Left renal cortex interstitium (tissue), 4 donors: ENCODE data around the gene DRC1. TPM values are rescaled to one million over a fixed set of nuclear protein-coding genes. Genes with fewer than 3 reads are reported as not detected.

Experiments used
- DNase-seq, 4 donors: peaks; one replicate each; pipeline ENCODE4 v3.0.0-alpha.2; 2013; ENCODE audit warnings: low read depth in 4 of 4, low spot score in 2 of 4, missing footprints in 1 of 4
- polyA plus RNA-seq, 4 donors: library from polyadenylated mRNA; unstranded; fragments of 120-200 nt; gene quantifications; one replicate each; pipeline ENCODE4 v1.2.1, GENCODE V29; 2013; ENCODE audit not compliant: insufficient read length in 4 of 4

The DRC1 gene
- polyA plus RNA-seq, 4 donors = 2.4 to 3.8 (median 3.0) TPM

DNA sequence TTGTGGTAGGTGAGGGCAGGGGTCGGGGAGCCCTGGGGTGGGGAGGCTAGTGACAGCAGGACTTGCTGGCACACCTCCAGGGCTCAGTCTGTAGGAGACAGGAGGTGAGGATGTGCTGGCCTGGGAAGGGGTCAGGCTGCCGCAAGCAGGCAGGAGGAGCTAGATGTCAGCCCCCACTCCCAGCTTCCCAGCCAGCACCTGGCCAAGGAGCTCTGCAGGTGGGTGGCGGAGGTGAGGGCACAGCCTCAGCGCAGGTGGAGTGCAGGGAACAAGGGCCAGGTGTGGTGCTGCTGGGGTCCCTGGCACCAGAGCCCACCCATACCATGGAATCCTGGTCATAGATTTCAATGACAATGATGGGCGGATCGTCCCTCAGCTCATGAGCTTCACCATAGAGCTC, 73.3 kb downstream of the DRC1 start:
- no peak for DNase-seq

DNA sequence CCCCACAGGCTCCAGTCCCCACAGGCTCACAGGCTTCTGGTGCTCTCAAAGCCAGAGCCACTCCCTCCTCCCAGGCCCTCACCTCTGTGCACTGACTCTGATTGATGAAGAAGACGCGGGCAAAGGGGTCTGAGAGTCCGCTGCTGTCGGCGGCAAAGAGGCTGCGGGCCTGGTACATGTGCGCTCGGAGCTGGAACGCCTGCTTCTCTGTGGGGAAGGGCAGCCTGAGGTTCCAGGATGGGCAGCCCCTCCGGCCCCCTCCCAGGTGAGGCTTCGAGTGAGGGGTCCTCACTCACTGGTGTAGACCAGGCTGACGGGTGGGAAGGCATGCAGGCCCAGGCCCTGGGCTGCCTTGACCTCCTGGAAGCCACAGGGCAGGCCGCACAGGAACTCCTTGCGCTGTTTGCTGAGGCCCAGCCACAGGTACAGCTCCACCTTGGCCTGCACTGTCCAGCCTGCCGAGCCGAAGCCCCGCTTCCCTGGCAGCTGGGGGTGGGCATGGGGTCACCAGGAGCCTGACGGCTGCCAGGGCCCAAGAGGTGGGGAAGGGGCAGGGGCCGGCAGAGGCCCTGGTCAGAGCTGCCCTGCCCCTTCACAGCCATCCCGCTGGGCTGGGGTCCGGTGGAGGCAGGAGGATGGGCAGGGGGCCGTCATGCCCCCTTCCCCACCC, 74.2 kb downstream of the DRC1 start:
- DNase-seq = no peak

DNA sequence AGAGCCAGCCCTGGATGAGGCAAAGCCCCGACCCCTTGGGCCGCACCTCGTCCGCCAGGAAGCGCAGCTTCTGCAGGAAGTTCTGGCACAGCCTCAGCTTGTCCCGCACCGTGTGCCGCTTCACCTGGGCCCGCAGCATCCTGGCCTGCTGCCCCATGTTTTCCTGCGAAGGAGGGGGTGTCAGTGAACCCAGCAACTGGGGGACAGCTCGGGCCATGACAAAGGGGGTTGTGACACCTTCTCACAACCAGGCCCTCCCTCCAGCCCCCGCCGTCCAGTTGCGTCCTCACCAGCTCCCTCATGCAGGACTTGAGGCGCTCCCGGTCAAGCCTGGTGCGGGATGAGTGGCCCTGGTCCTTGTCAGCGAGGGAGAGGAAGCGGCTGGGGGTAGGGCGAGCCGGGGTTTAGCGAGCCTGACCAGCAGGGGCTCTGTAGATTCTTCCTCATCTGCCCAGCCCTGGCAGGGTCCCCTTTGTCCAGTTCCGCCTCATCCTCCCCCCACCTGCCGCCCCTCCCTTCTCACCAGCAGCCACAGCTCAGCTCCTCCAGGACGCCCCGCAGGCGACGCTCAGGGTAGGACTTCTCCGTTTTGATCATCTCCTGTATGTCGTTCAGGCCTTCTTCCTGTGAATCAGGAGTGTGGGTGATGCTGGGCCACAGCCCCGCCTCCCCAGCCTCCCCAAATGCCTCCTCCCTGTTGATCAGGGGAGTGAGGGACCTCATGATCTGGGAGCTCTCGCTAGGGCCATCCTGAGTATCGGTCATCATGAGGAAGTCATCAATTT, 75.6 kb downstream of the DRC1 start:
- DNase-seq = no peak

DNA sequence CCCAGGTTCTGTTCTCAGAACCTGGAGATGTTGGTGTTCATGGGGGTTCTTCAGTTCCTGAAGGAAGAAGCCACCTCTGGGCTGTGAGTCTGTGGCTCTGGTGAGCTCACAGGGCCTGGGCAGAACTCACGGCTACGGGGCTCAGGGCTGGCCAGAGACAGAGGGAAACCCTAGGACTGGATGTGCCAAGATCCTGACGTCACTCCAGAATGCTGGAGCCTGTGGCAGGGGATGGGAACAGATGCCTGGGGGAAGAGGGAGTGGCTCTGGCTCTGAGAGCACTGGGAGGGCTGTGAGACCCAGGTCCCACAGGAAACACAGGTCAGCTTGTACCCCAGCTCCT, 76.2 kb downstream of the DRC1 start, which contains the start of gene OTOF:
Gene OTOF, minus strand, starts transcription at position 214 of the 343 bp plus-strand sequence.
- no peak for DNase-seq

DNA sequence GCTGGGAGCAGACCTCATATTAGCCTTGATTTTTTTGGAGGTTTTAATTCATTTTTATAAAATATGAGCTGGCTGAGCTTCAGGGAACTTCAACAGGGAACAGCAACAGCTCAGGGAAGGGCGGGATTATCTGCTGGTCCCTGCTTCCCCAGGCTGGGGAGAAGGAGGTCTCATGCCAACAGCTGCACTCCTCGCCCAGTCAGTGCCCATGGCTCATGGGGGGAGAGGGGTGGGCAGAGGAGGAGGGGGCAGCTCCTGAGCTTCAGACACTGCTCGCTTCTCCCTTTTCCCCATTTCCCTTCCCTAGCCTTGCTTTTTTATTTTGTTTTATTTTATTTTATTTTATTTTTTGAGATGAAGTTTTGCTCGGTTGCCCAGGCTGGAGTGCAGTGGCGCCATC, 76.6 kb downstream of the DRC1 start:
- DNase-seq = no peak

DNA sequence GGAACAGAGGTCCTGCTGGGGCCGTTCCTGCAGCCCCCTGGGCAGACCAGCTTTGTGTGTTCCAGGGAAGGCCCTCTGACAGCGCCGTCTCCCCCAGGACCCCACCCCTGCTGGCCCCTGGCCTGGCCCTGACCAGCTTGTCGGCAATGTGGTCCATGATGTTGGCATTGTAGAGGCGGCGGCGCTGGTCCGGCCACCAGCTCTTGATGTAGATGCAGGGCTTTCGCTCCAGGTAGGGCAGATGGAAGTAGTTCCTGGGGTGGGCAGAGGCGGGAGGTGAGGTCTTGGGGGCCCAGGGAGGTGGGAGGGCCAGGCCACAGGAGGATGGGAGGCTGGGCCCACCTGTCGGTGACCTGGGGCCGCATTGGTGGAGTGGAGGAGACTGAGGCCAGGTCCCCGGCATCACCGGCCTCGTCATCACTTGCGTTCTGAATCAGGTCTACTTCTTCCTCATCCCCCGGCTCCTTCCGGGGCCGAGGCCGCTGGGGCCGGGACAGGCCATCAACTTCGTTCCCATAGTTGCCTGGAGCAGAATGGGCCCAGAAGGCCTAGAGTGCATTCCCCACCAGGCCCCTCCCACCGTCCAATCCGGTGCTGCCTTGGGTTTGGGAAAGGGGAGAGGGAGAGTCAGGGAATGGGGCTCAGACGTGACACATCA, 77.5 kb downstream of the DRC1 start:
- no peak for DNase-seq

DNA sequence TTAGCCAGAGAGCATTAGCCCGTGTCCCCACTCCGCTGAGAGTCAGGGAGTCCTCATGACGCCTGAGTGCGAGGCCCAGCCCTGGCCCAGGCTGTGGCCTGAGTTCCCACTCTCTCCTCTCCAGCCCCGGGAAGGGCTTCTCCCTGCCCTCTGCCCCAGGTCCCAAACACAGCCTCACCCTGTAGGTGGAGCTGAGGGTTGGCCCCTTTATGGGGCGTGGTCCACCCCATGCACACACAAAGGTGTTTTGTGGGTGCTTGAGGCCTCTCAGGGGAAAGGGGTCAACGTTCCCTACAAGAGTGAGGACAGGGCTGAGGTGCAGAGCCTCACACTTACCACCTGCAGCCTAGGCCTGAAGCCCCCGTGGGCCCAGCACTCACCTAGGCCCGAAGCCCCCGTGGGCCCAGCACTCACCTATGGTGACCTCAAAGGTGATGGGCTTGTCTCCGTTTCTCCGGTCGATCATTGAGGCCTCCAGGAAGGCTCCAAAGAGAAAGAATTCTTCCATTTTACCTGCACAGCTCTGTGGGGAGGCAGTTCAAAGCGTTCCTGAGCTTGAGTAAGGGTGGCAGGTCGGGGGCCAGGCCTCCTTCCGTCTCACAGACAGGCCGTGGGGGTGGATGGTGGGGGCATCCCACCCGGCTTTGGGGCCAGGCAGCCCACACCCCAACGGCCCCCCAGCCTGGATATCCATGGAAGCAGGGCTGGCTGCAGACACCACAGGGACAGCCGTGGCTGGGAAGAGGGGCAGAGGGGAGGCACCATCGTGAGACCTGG, 78.3 kb downstream of the DRC1 start:
- DNase-seq = no peak

DNA sequence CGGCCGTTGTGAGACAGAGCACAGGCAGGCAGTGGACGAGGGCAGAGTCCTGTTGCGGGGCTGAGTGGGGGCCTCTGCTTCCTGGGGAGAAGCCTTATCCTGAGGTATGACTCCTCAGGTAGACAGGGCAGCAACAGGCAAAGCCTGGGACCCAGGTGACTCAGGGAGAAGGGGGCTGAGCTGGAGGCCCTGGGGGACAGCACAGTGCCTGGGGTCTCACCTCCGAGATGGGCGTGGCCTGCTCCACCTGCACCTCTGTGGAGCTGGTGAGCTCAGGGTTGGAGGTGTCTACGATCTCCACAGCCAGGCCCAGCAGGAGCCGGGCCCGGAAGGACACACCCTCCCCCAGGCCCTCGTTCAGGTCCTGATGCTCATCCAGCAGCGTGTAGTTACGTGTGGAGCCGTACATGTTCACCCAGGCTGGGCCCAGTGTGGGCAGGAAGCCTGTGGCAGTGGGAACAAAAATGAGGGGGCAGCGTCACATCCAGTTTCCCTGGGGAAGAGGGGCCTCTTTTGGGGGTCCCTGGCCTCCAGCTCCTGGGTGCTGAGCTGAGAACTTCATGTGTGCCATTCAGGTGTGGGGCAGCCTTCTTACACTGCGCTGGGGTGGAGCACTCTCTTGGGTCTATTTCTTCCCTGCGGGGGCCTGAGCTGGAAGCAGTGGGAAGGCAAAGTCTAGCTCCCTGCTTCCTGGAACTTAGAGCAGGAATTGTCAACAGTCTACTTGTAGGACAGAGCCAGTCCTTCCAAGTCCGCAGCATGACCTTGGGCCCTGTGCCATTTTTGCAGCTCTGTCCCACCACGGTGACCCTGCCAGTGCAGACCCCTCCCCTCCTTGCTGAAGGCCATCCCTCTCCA, 79.1 kb downstream of the DRC1 start:
- DNase-seq = no peak

DNA sequence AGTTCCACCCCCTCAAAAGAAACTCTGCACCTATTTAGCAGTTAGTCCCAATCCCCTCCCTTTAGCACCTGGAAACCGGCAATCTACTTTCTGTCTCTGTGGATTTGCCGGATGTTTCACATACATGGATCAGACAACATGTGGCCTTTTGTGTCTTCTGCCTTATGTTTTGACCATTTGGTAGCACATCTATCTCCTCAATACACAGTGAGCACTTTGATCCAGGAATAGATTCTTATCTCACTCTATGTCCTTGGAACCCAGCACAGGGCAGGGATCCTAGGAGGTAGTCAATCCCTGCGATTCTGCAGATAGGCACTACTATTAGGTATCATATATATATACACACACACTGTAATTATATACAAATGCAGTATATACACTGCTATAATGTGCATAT, 80.0 kb downstream of the DRC1 start:
- DNase-seq = no peak

DNA sequence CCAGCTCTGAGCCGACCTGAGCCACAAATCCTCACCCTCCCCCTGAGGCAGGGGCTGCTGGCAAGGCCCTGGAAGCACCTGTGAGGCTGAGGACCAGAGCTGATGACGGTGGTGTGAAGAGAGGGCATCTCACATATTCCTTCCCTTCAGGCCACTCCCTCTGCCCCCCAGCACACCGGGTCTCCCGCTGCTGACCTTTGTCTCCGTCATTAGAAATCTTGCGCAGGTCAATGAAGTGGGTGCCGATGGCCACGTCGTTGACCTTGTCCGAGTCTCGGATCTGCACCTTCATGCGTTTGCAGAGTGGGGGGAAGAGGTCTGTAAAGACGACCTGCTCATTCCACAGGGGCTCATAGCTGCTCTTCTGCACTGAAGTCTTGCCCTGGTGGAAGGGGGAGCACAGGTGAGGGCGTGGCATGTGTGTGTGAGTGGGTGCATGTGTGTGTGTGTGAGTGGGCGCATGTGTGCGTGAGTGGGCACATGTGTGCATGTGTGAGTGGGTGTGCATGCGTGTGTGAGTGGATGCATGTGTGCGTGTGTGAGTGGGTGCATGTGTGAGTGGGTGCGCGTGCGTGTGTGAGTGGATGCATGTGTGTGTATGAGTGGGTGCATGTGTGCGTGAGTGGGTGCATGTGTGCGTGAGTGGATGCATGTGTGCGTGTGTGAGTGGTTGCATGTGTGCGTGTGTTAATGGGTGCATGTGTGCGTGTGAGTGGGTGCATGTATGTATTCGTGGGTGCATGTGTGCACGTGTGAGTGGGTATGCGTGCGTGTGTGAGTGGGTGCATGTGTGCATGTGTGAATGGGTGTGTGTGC, 80.7 kb downstream of the DRC1 start:
- no peak for DNase-seq

DNA sequence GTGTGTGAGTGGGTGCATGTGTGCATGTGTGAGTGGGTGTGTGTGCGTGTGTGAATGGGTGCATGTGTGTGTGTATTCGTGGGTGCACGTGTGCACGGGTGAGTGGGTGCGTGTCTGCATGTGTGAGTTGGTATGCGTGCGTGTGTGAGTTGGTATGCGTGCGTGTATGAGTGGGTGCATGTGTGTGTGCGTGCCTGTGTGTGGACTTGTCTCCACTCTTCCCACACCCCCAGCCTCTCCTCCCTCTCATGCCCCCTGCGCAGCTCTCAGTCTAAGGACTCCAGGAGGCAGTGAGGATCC, 81.3 kb downstream of the DRC1 start:
- no peak for DNase-seq

DNA sequence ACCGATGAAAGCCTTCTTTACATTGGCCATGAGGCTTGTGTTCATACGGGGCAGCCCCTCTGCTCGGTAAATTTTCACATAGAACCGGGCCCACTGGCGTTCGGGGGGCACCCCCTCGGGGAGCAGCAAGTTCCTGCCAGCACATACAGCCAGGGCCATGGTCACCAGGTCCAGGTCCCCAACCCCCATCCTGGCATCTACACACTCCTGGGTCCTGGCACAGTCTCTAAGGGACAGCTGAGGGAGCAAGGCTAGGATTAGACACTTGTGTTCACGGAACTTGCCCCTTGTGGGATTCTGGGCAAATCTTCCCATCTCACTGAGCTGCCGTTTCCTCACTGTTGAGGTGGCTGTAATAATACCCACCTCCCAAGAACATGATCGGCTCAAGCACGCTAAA, 81.8 kb downstream of the DRC1 start:
- DNase-seq = no peak

DNA sequence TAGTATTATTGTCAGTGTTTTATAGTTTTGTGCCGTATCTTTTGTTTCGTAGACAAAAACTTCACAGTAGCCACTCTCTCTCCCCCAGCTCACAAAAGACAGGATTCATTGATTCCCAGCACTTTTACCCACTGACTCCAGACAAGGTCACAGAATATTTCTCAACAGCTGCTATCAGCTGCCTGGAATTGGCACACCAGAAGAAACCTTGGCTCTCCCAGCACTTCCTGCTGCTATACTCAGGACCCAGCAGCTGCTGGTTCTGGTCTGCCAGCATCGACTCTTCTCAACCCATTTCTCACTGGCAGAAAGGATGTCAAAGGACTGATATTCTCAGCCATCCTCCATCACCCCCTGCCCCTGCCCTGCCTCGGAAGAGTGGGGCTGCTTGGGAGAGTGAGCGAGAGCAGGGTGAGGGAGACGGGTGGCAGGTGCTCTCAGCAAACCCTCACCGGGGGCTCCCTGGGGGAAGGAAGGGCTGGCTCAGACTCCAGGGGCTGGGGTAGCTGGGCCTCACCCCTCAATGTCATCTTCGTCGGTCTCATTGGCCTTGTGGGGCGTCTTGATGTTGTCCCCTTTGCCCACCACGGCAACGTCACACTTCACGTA, 82.3 kb downstream of the DRC1 start:
- no peak for DNase-seq

DNA sequence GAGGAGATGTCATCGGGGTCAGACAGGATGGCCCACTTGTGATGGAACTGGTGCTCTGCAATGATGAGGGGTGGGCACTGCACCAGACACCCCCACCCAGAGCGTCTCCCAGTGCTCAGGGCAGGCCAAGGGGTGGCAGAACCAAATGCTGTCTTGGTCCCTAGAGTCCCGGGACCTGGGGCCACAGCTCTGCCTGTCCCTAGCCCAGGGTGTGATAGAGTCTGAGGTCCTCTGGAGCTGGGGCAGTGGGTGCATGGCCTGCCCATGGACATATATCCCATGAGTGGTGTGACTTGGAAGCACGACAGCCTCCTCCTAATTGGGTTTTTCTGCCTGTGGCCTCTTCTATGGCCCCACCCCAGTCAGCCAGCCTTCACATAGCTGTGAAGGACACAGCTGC, 82.9 kb downstream of the DRC1 start:
- DNase-seq = no peak

DNA sequence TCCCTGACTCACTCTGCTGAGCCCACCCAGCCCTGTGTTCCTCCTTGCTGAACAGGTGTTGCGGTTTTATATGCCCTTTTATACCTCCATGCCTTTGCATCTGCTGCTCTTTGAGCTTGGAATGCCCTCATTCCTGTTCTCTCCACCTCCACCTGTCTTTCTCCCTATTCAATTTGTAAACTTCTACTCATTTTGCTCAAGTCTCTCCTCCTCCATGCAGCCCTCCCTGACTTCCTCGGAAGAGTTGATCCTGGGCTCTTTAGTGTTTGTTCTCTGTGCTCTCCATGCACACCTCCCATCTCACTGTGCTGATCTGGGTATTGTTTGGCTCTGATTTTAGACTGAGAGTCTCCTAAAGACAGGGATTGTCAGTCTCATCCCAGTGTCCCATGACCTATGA, 83.4 kb downstream of the DRC1 start:
- no peak for DNase-seq

DNA sequence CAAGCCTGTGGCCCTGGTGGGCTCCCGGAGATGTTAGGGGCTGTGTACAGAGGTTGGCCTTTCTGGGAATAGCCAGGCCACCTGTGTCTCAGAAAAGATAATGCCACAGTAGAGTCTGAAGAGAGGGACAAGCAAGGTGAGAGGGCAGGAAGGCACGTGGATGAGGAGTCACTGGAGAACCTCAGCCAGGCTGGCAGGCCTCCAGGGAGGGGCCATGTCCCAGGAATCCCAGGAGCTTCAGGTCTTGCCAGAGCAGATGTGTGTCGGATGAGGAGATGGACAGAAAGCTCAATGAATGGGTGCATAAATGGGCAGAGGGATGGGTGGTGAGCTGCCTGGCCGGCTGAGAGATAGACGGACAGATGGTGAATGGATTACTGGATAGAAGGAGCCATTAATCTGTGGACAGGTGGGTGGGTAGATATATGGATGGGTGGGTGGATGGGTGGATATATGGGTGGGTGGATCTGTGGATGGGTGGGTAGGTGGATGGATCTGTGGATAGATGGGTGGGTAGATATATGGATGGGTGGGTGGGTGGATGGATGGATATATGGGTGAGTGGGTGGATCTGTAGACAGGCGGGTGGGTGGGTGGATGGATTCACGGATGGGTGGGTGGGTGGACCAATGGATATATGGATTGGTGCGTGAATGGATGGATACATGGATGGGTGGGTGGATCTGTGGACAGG, 84.2 kb downstream of the DRC1 start:
- no peak for DNase-seq

DNA sequence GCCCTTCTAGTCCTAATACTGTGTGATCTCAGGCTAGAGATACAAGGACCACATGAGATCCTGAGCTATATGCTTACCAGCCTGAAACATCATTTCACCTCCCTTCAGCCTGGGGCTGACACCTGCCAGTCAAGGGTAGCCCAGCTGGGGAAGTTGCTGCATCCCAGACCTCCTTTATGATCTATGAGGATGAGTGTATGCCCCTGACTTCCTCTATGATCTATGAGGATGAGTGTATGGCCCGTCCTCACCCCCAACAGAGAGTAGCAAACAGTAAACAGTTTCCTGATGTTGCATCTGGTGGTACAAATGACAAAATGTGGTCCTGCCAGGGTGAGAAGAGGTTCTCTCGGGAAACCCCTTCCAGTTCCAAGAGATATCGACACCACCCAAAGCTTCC, 85.1 kb downstream of the DRC1 start:
- no peak for DNase-seq

DNA sequence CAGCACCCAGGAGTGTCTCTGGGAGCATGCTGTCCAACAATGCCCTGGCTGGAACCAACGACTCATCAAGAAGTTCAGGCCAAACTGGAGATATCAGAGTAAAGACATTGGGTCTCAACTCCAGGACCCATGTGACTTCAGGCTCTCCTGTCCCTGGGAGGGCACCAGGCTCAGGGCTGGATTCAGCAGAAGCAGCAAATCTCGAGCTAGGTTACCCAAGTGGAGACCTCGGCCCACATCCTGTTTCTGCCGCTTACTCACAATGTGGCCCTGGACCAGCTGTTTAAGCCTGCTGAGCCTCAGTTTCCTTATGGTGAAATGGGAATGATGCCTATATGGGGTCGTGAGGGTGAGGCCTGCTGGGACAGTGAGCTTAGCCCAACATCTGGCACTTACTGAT, 85.5 kb downstream of the DRC1 start:
- DNase-seq = no peak
